Sigmoid colon (tissue), 4 donors: ENCODE results near the gene TAMM41.

Source experiments
- CTCF ChIP-seq, 4 experiments: fragments of 450-650 bp in 3 of 4; fragments of 200-600 bp in 1 of 4; IDR thresholded peaks; one replicate each; pipeline ENCODE4 v1.5.1; 2016 to 2019; ENCODE audit warnings: antibody characterized with exemption in 4 of 4, mild to moderate bottlenecking in 3 of 4, moderate library complexity in 2 of 4
- EP300 ChIP-seq, 4 donors: sonication (generic); formaldehyde crosslinking; IDR thresholded peaks; one replicate each; pipeline ENCODE4 v1.6.1; 2017; ENCODE audit warnings: antibody characterized with exemption in 4 of 4
- POLR2A ChIP-seq, 2 donors: fragments of 450-650 bp; IDR thresholded peaks; one replicate each; pipeline ENCODE4 v1.6.1; 2016; ENCODE audit warnings: antibody characterized with exemption in 2 of 2, mild to moderate bottlenecking in 2 of 2, moderate library complexity in 2 of 2
- POLR2AphosphoS5 ChIP-seq, 4 donors: sonication (generic); formaldehyde crosslinking; IDR thresholded peaks; one replicate each; pipeline ENCODE4 v1.6.1; 2017; ENCODE audit warnings: antibody characterized with exemption in 4 of 4

GRCh38 chr3:11775493-11775892 lies 71.2 kb downstream of the TAMM41 start:
- TF ChIP-seq POLR2A (IDR thresholded peaks at IDR 0.05) (no peak), CTCF (IDR thresholded peaks at IDR 0.05) (no peak), EP300 (IDR thresholded peaks at IDR 0.05) (no peak), POLR2AphosphoS5 (IDR thresholded peaks at IDR 0.05) (no peak)
